H1 (cell line): ENCODE results near the gene ACADSB. TPM values are rescaled to one million over a fixed set of nuclear protein-coding genes. Genes with fewer than 3 reads are reported as not detected.

Experiments used
- CTCF ChIA-PET: fragments of 300-600 bp; sonication (Branson Sonifier 250); formaldehyde crosslinking; loops from one replicate; lab custom pipeline; 2021; ENCODE audit not compliant: partially characterized antibody; lab: Charles Lee
- POLR2A ChIA-PET: fragments of 300-600 bp; sonication (Branson Sonifier 250); formaldehyde crosslinking; loops from one replicate; lab custom pipeline; 2021; ENCODE audit warnings: inconsistent platforms; ENCODE audit not compliant: partially characterized antibody; lab: Charles Lee
- DNase-seq, 2 experiments: peaks; one replicate each; pipeline versions ENCODE4 v3.0.0 to v3.0.0-alpha.2; 2010 to 2022; ENCODE audit warnings: low spot score in 2 of 2, low read depth in 1 of 2, mixed read lengths in 1 of 2
- FAIRE-seq: peaks from 2 replicates; lab custom pipeline; 2011; peaks lifted over from hg19 to GRCh38; lab: Jason Lieb, UNC
- H2AFZ ChIP-seq: 2 replicates; pipeline ENCODE4 v1.8.1; 2012; ENCODE audit warnings: low read length, inconsistent platforms
- H2AK5ac ChIP-seq: 2 replicates; pipeline ENCODE4 v1.6.1; 2013; ENCODE audit warnings: low read depth, low read length
- H2BK120ac ChIP-seq: replicated peaks from 2 replicates; pipeline ENCODE3; 2013; ENCODE audit warnings: low read depth, low read length, inconsistent platforms
- H2BK12ac ChIP-seq: 2 replicates; pipeline ENCODE4 v1.6.1; 2013; ENCODE audit warnings: low read depth, low read length
- H2BK15ac ChIP-seq: 2 replicates; pipeline ENCODE4 v1.6.1; 2013; ENCODE audit warnings: low read length
- H2BK20ac ChIP-seq: 2 replicates; pipeline ENCODE4 v1.6.1; 2013; ENCODE audit warnings: low read length
- H2BK5ac ChIP-seq: 2 replicates; pipeline ENCODE4 v1.6.1; 2013; ENCODE audit warnings: low read depth, low read length
- H3K14ac ChIP-seq: 2 replicates; pipeline ENCODE4 v1.6.1; 2013; ENCODE audit warnings: inconsistent platforms; ENCODE audit not compliant: insufficient read length
- H3K18ac ChIP-seq: 2 replicates; pipeline ENCODE4 v1.6.1; 2013; ENCODE audit warnings: low read length; ENCODE audit errors: extremely low read depth
- H3K23ac ChIP-seq: 2 replicates; pipeline ENCODE4 v1.6.1; 2013; ENCODE audit warnings: inconsistent platforms; ENCODE audit not compliant: insufficient read length
- H3K23me2 ChIP-seq: 2 replicates; pipeline ENCODE4 v1.6.1; 2013; ENCODE audit warnings: low read depth, low read length
- H3K27ac ChIP-seq: 2 replicates; pipeline ENCODE4 v1.6.1; 2011; ENCODE audit warnings: low read depth, low read length, inconsistent platforms
- H3K27me3 ChIP-seq, 4 experiments: replicated peaks in 1 of 4; 1 replicate in 1 of 4; 2 replicates in 3 of 4; pipeline versions ENCODE4 v1.6.1 to v1.8.1; 2011 to 2013; ENCODE audit warnings: low read length in 3 of 4, mild to moderate bottlenecking in 3 of 4, inconsistent platforms in 2 of 4, mixed read lengths in 2 of 4, moderate library complexity in 1 of 4; ENCODE audit not compliant: control insufficient read depth in 3 of 4, insufficient read depth in 3 of 4; ENCODE audit errors: extremely low read depth in 1 of 4
- H3K36me3 ChIP-seq, 4 experiments: 2 replicates each; pipeline versions ENCODE4 v1.6.1 to v1.8.1; 2011 to 2013; ENCODE audit warnings: mild to moderate bottlenecking in 4 of 4, low read length in 3 of 4, moderate library complexity in 2 of 4, control low read depth in 1 of 4, inconsistent platforms in 1 of 4; ENCODE audit not compliant: insufficient read depth in 4 of 4, control insufficient read depth in 2 of 4
- H3K4ac ChIP-seq: replicated peaks from 2 replicates; pipeline ENCODE3; 2013; ENCODE audit warnings: low read length, low read depth, mixed read lengths, inconsistent platforms; ENCODE audit not compliant: insufficient read length
- H3K4me1 ChIP-seq, 4 experiments: replicated peaks in 1 of 4; 1 replicate in 1 of 4; 2 replicates in 3 of 4; pipeline versions ENCODE4 v1.6.1 to v1.8.1; 2011 to 2013; ENCODE audit warnings: low read length in 3 of 4, inconsistent platforms in 2 of 4, mixed read lengths in 1 of 4; ENCODE audit not compliant: insufficient read depth in 4 of 4, control insufficient read depth in 3 of 4
- H3K4me2 ChIP-seq, 2 experiments: 2 replicates each; pipeline versions ENCODE4 v1.6.1 to v1.8.1; 2011 to 2013; ENCODE audit warnings: low read depth in 2 of 2, low read length in 2 of 2, control low read depth in 1 of 2, inconsistent platforms in 1 of 2, mild to moderate bottlenecking in 1 of 2; ENCODE audit not compliant: insufficient read depth in 1 of 2
- H3K4me3 ChIP-seq, 4 experiments: fragments of 200-600, 300-600 bp in 1 of 4; sonication (generic), shearing (Covaris generic), sonication (Bioruptor Twin) in 1 of 4; 2 replicates each; pipeline versions ENCODE4 v1.5.1 to v1.8.1; 2011 to 2016; ENCODE audit warnings: low read length in 4 of 4, low read depth in 3 of 4, control low read depth in 2 of 4, inconsistent platforms in 2 of 4, mild to moderate bottlenecking in 2 of 4, mixed read lengths in 1 of 4, moderate library complexity in 1 of 4; ENCODE audit not compliant: insufficient read depth in 2 of 4; ENCODE audit errors: extremely low read depth in 1 of 4
- H3K56ac ChIP-seq: replicated peaks from 2 replicates; pipeline ENCODE3; 2013; ENCODE audit warnings: low read depth, mild to moderate bottlenecking, mixed read lengths, low read length, inconsistent platforms; ENCODE audit not compliant: insufficient read length
- H3K79me1 ChIP-seq: 2 replicates; pipeline ENCODE4 v1.6.1; 2013; ENCODE audit warnings: low read depth, low read length, control low read depth
- H3K79me2 ChIP-seq, 2 experiments: 2 replicates each; pipeline versions ENCODE4 v1.6.1 to v1.8.1; 2012 to 2013; ENCODE audit warnings: low read length in 2 of 2, mild to moderate bottlenecking in 2 of 2, inconsistent platforms in 1 of 2; ENCODE audit not compliant: insufficient read depth in 2 of 2, control insufficient read depth in 1 of 2
- H3K9ac ChIP-seq, 4 experiments: replicated peaks in 1 of 4; 1 replicate in 1 of 4; 2 replicates in 3 of 4; pipeline versions ENCODE4 v1.6.1 to v1.8.1; 2011 to 2013; ENCODE audit warnings: low read depth in 3 of 4, low read length in 3 of 4, control low read depth in 2 of 4, mild to moderate bottlenecking in 2 of 4, moderate library complexity in 2 of 4, inconsistent platforms in 1 of 4; ENCODE audit errors: extremely low read depth in 1 of 4
- H3K9me3 ChIP-seq, 2 experiments: 2 replicates each; pipeline versions ENCODE4 v1.6.1 to v1.8.1; 2012 to 2013; ENCODE audit warnings: mild to moderate bottlenecking in 2 of 2, moderate library complexity in 2 of 2, control low read depth in 1 of 2, inconsistent platforms in 1 of 2, low read depth in 1 of 2, low read length in 1 of 2, mixed read lengths in 1 of 2; ENCODE audit not compliant: insufficient read depth in 2 of 2
- H4K20me1 ChIP-seq, 2 experiments: replicated peaks in 1 of 2; 2 replicates each; pipeline versions ENCODE3 to v1.8.1; 2011 to 2013; ENCODE audit warnings: inconsistent platforms in 2 of 2, low read length in 2 of 2, mild to moderate bottlenecking in 1 of 2; ENCODE audit not compliant: insufficient read depth in 2 of 2, control insufficient read depth in 1 of 2
- H4K5ac ChIP-seq: 2 replicates; pipeline ENCODE4 v1.6.1; 2013; ENCODE audit warnings: low read length, low read depth, mixed read lengths, inconsistent platforms; ENCODE audit not compliant: insufficient read length
- H4K8ac ChIP-seq: 2 replicates; pipeline ENCODE4 v1.8.0; 2013; ENCODE audit warnings: mild to moderate bottlenecking, moderate library complexity, low read length, inconsistent platforms; ENCODE audit not compliant: insufficient read depth; ENCODE audit errors: extremely low read depth
- H4K91ac ChIP-seq: replicated peaks from 2 replicates; pipeline ENCODE3; 2013; ENCODE audit warnings: low read length, mixed read lengths, inconsistent platforms; ENCODE audit not compliant: insufficient read length
- ATF3 ChIP-seq: IDR thresholded peaks from 2 replicates; pipeline ENCODE4 v1.6.1; 2011; ENCODE audit warnings: low read depth, mild to moderate bottlenecking, low read length; ENCODE audit not compliant: insufficient read depth
- CEBPB ChIP-seq: IDR thresholded peaks from 2 replicates; pipeline ENCODE4 v1.6.1; 2012; ENCODE audit warnings: low read depth, low read length
- EZH2 ChIP-seq: fragments of 200-600 bp; sonication (generic); IDR thresholded peaks from 2 replicates; pipeline ENCODE4 v1.7.1; 2012; ENCODE audit warnings: low read depth, mild to moderate bottlenecking, moderate library complexity, low read length, inconsistent platforms; ENCODE audit not compliant: severe bottlenecking
- HDAC2 ChIP-seq, 2 experiments: fragments of 300-600 bp in 1 of 2; sonication (generic) in 1 of 2; IDR thresholded peaks; 2 replicates each; pipeline ENCODE4 v1.6.1; 2011 to 2012; ENCODE audit warnings: low read depth in 2 of 2, low read length in 2 of 2, mild to moderate bottlenecking in 2 of 2, moderate library complexity in 2 of 2, borderline replicate concordance in 1 of 2, inconsistent platforms in 1 of 2
- HDAC6 ChIP-seq: IDR thresholded peaks from one replicate; pipeline ENCODE4 v1.7.1; 2012; ENCODE audit warnings: low read depth, mild to moderate bottlenecking, inconsistent platforms, low read length, moderate library complexity
- KDM1A ChIP-seq: fragments of 200-600, 300-600 bp; sonication (generic); IDR thresholded peaks from 2 replicates; pipeline ENCODE4 v1.7.1; 2016; ENCODE audit warnings: mild to moderate bottlenecking, low read length, borderline replicate concordance
- NRF1 ChIP-seq: IDR thresholded peaks from 2 replicates; pipeline ENCODE4 v1.6.1; 2011; ENCODE audit warnings: mild to moderate bottlenecking, low read depth, low read length, improper control_type of control experiment
- POLR2A ChIP-seq, 2 experiments: IDR thresholded peaks; 1 replicate in 1 of 2; 2 replicates in 1 of 2; pipeline ENCODE4 v1.6.1; 2011; ENCODE audit warnings: low read depth in 2 of 2, low read length in 2 of 2, mild to moderate bottlenecking in 2 of 2; ENCODE audit errors: control extremely low read depth in 1 of 2
- TAF7 ChIP-seq: optimal IDR thresholded peaks from 2 replicates; pipeline ENCODE3; 2011; ENCODE audit warnings: low read depth, mild to moderate bottlenecking, inconsistent platforms, low read length, moderate library complexity, borderline replicate concordance
- USF2 ChIP-seq: IDR thresholded peaks from 2 replicates; pipeline ENCODE4 v1.6.1; 2011; ENCODE audit warnings: low read length, improper control_type of control experiment
- YY1 ChIP-seq: IDR thresholded peaks from 2 replicates; pipeline ENCODE4 v1.6.1; 2011; ENCODE audit warnings: low read depth, mild to moderate bottlenecking, low read length
- whole genome bisulfite sequencing, 2 experiments: shearing (Covaris generic) in 1 of 2; methylation state at CpG; one replicate each; pipeline versions ENCODE4 v1.1.6 to v1.1.7; 2013 to 2015; ENCODE audit warnings: low lambda C conversion rate in 2 of 2, mixed read lengths in 2 of 2, inconsistent platforms in 1 of 2, low coverage in 1 of 2, missing lambda C conversion rate in 1 of 2; ENCODE audit not compliant: insufficient replicate concordance in 2 of 2, insufficient coverage in 1 of 2, insufficient read length in 1 of 2; ENCODE audit errors: extremely low coverage in 1 of 2, missing lambda C conversion rate in 1 of 2; 5-methylcytosine and 5-hydroxymethylcytosine counted together
- polyA plus RNA-seq, 7 experiments: library from polyadenylated mRNA; depleted of rRNA in 3 of 7; stranded (reverse) in 5 of 7; unstranded in 2 of 7; fragments of >200 nt in 5 of 7; fragments of 200-250 nt in 2 of 7; gene quantifications; 1 replicate in 5 of 7; 2 replicates in 1 of 7; 4 replicates in 1 of 7; pipeline versions ENCODE4 v1.2.1 to v1.2.3, GENCODE V29; 2011 to 2013; ENCODE audit warnings: missing spikeins in 2 of 7, mixed read lengths in 2 of 7
- total RNA-seq: library from RNA; stranded (reverse); fragmentation: NEBNext Ultra II Directional; extraction: Animal tissue kit (Norgen Biotek cat#: 25700); gene quantifications from 2 replicates; pipeline ENCODE4 v1.2.1, GENCODE V29; 2021

The ACADSB gene
- total and polyA plus RNA-seq, 2 of the 8 experiments (the other 6 are each of a cell fraction or from before 2014, with no cell fraction given), result 5.6 to 11.2 TPM

- no peak overlapping the region for H3K4me2 ChIP-seq
- 98% methylated on average over 5 of the region's 5 CpGs; no CpG with 5 or more reads in 1 of the 2 experiments for WGBS, 2 experiments
- no peak overlapping the region for H2AK5ac ChIP-seq
- H4K8ac ChIP-seq, result no peak overlapping the region
- no peaks in the 10 kb centered on the region for H3K79me1 ChIP-seq
- CTCF ChIA-PET, result interaction anchor here (1.0 to 1.1 kb wide), 2 partner anchors 31 to 41 kb away, joined by 3 read pairs; no protein-coding TSS in a partner anchor
- no peak overlapping the region for H3K56ac ChIP-seq
- no peaks in the 10 kb centered on the region for H3K9me3 ChIP-seq
- no peaks in the 10 kb centered on the region for H4K20me1 ChIP-seq
- no peak overlapping the region for H3K18ac ChIP-seq
- H2BK15ac ChIP-seq, result no peak overlapping the region
- no peak overlapping the region for H2BK120ac ChIP-seq
- H3K14ac ChIP-seq, result no peak overlapping the region
- no peak overlapping the region for H2BK20ac ChIP-seq
- H3K27ac ChIP-seq, result no peak overlapping the region
- no peak overlapping the region for H4K5ac ChIP-seq
- no peak overlapping the region for H2BK5ac ChIP-seq
- H3K4me3 ChIP-seq, result no peak overlapping the region
- no peak overlapping the region for H2AFZ ChIP-seq
- POLR2A ChIA-PET, result no interaction called here
- H4K91ac ChIP-seq, result no peak overlapping the region
- no peak overlapping the region for H3K9ac ChIP-seq
- H3K4me1 ChIP-seq, result peaks cover 0 to 3% (median under 1%) of the 10 kb centered on the region in 4 experiments; a peak in 4 of 7 replicates
- FAIRE-seq (no peak), DNase-seq (no peak)
- no peaks in the 10 kb centered on the region for H3K79me2 ChIP-seq
- H2BK12ac ChIP-seq, result no peak overlapping the region
- no peaks in the 10 kb centered on the region for H3K23me2 ChIP-seq
- no peaks in the 10 kb centered on the region for H3K36me3 ChIP-seq
- H3K23ac ChIP-seq, result no peak overlapping the region
- H3K27me3 ChIP-seq, result no peaks in the 10 kb centered on the region
- H3K4ac ChIP-seq, result no peak overlapping the region
- TF ChIP-seq TAF7, result no peak
- TF ChIP-seq USF2, result no peak
- no peak for TF ChIP-seq POLR2A (IDR thresholded peaks at IDR 0.05; ENCODE audit: control extremely low read depth in 1 of 2, low read depth in 2 of 2, low read length in 2 of 2)
- no peak for TF ChIP-seq HDAC6
- TF ChIP-seq EZH2, result no peak
- TF ChIP-seq CEBPB, result no peak
- TF ChIP-seq YY1, result no peak
- TF ChIP-seq ATF3, result no peak
- no peak for TF ChIP-seq NRF1
- no peak for TF ChIP-seq KDM1A
- TF ChIP-seq HDAC2 (IDR thresholded peaks at IDR 0.05; ENCODE audit: borderline replicate concordance in 1 of 2, low read depth in 2 of 2, low read length in 2 of 2), result no peak
These were observed 65.4 kb downstream of the ACADSB start for GRCh38 chr10:123074215-123074614.
